ENCODE data around the gene CCND3. TPM values are rescaled to one million over a fixed set of nuclear protein-coding genes. Genes with fewer than 3 reads are reported as not detected.

CCND3 gene
- total and polyA plus RNA-seq, 2 of the 8 experiments (the other 6 are each of a cell fraction or from before 2014, with no cell fraction given), result 30.6 to 32.9 TPM

DNA sequence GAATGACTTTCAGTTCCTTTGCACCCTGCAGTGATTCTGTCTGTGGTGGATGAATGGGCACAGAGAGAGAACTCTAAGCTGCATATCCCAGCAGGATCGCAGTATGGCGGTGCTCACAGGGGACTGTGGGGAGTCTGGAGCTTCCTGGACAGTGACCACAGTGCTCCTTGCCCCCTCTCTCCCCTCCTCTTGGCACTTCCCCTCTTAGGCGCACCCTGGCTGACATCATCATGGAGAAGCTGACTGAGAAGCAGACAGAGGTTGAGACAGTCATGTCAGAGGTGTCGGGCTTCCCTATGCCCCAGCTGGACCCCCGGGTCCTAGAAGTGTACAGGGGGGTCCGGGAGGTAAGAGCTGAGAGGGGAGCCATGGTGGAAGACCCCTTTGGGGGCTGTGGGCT lies 11.7 kb downstream of the CCND3 start (continued):
- TF ChIP-seq KDM1A (IDR thresholded peaks at IDR 0.05; ENCODE audit: borderline replicate concordance, low read length), result no peak
- no peak for TF ChIP-seq CBX5 (IDR thresholded peaks at IDR 0.05; ENCODE audit: low read depth, low read length)
- TF ChIP-seq MAFK (IDR thresholded peaks at IDR 0.05; ENCODE audit: low read depth, low read length), result no peak
- no peak for TF ChIP-seq SP4 (IDR thresholded peaks at IDR 0.05; ENCODE audit: low read length)
- no peak for TF ChIP-seq JUND (IDR thresholded peaks at IDR 0.05; ENCODE audit: low read length)
- TF ChIP-seq, protein P1, sequence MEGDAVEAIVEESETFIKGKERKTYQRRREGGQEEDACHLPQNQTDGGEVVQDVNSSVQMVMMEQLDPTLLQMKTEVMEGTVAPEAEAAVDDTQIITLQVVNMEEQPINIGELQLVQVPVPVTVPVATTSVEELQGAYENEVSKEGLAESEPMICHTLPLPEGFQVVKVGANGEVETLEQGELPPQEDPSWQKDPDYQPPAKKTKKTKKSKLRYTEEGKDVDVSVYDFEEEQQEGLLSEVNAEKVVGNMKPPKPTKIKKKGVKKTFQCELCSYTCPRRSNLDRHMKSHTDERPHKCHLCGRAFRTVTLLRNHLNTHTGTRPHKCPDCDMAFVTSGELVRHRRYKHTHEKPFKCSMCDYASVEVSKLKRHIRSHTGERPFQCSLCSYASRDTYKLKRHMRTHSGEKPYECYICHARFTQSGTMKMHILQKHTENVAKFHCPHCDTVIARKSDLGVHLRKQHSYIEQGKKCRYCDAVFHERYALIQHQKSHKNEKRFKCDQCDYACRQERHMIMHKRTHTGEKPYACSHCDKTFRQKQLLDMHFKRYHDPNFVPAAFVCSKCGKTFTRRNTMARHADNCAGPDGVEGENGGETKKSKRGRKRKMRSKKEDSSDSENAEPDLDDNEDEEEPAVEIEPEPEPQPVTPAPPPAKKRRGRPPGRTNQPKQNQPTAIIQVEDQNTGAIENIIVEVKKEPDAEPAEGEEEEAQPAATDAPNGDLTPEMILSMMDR (IDR thresholded peaks at IDR 0.05; ENCODE audit: control extremely low read depth in 1 of 3, insufficient read depth in 1 of 3, low read depth in 1 of 3, low read length in 3 of 3), result no peak
- TF ChIP-seq RBBP5 (IDR thresholded peaks at IDR 0.05; ENCODE audit: borderline replicate concordance, low read depth, low read length), result no peak

Measured in H1 (cell line).